HUES64 (cell line): ENCODE results near the gene IDH3A.

Experiments
- H3K27ac ChIP-seq: 2 replicates; pipeline ENCODE4 v1.7.0; 2013; ENCODE audit warnings: low read depth, low read length, inconsistent platforms
- H3K27me3 ChIP-seq: 2 replicates; pipeline ENCODE4 v1.6.1; 2013; ENCODE audit warnings: mild to moderate bottlenecking, low read length; ENCODE audit not compliant: insufficient read depth
- H3K36me3 ChIP-seq: 2 replicates; pipeline ENCODE4 v1.6.1; 2013; ENCODE audit warnings: mild to moderate bottlenecking, low read length; ENCODE audit not compliant: insufficient read depth
- H3K4me1 ChIP-seq: 2 replicates; pipeline ENCODE4 v1.6.1; 2013; ENCODE audit warnings: mild to moderate bottlenecking, low read length, moderate library complexity; ENCODE audit not compliant: insufficient read depth
- H3K4me3 ChIP-seq: 2 replicates; pipeline ENCODE4 v1.5.1; 2013; ENCODE audit warnings: mild to moderate bottlenecking, low read length, moderate library complexity
- H3K9ac ChIP-seq: 2 replicates; pipeline ENCODE4 v1.6.1; 2013; ENCODE audit warnings: mild to moderate bottlenecking, low read depth, low read length
- H3K9me3 ChIP-seq: 2 replicates; pipeline ENCODE4 v1.6.1; 2013; ENCODE audit warnings: low read depth, low read length; ENCODE audit not compliant: insufficient read depth
- WGBS: fragments of 150-250, 120-280 bp; methylation state at CpG from one replicate; pipeline ENCODE4 v1.1.7; 2013; ENCODE audit warnings: missing lambda C conversion rate; 5-methylcytosine and 5-hydroxymethylcytosine counted together

IDH3A gene

GRCh38 chr15:78171864-78172472 is 22.8 kb downstream of the IDH3A start:
- 98% methylated on average over 9 of the region's 9 CpGs for WGBS
- Histone ChIP-seq H3K27me3 (no peaks in the 10 kb centered on the region), H3K27ac (no peak overlapping the region), H3K36me3 (peaks cover 47% of the 10 kb centered on the region), H3K4me3 (no peak overlapping the region), H3K9ac (no peak overlapping the region), H3K9me3 (no peaks in the 10 kb centered on the region), H3K4me1 (no peaks in the 10 kb centered on the region)

- H3K4me1 ChIP-seq, result no peaks in the 10 kb centered on the region
- H3K36me3 ChIP-seq, result peaks cover 28% of the 10 kb centered on the region
- no peaks in the 10 kb centered on the region for H3K27me3 ChIP-seq
- H3K9me3 ChIP-seq, result no peaks in the 10 kb centered on the region
- 91% methylated on average over 9 of the region's 9 CpGs for WGBS
- H3K9ac ChIP-seq, result no peak overlapping the region
- no peak overlapping the region for H3K4me3 ChIP-seq
- no peak overlapping the region for H3K27ac ChIP-seq
Observed at GRCh38 chr15:78174401-78174800, 25.2 kb downstream of the IDH3A start.

GRCh38 chr15:78175330-78175729 is 26.2 kb downstream of the IDH3A start:
- WGBS, result 80% methylated on average over 2 of the region's 2 CpGs
- H3K27me3 ChIP-seq, result no peaks in the 10 kb centered on the region
- H3K9me3 ChIP-seq, result no peaks in the 10 kb centered on the region
- no peak overlapping the region for H3K27ac ChIP-seq
- H3K4me1 ChIP-seq, result no peaks in the 10 kb centered on the region
- no peak overlapping the region for H3K4me3 ChIP-seq
- no peak overlapping the region for H3K9ac ChIP-seq
- peaks cover 19% of the 10 kb centered on the region; the same call in 1 of the 2 replicates for H3K36me3 ChIP-seq

- Histone ChIP-seq H3K9me3 (no peaks in the 10 kb centered on the region), H3K36me3 (no peaks in the 10 kb centered on the region), H3K27ac (no peak overlapping the region), H3K4me3 (no peak overlapping the region), H3K4me1 (no peaks in the 10 kb centered on the region), H3K9ac (no peak overlapping the region), H3K27me3 (no peaks in the 10 kb centered on the region)
- WGBS, result 30% methylated on average over 12 of the region's 12 CpGs
Observed at GRCh38 chr15:78177447-78177873, 28.3 kb downstream of the IDH3A start.

- Histone ChIP-seq H3K36me3 (no peaks in the 10 kb centered on the region), H3K27ac (no peak overlapping the region), H3K4me1 (no peaks in the 10 kb centered on the region), H3K9ac (no peak overlapping the region), H3K4me3 (no peak overlapping the region), H3K9me3 (no peaks in the 10 kb centered on the region), H3K27me3 (no peaks in the 10 kb centered on the region)
- 92% methylated on average over 6 of the region's 6 CpGs for WGBS
Observed at GRCh38 chr15:78178064-78178463, 28.9 kb downstream of the IDH3A start.

- no peak overlapping the region for H3K9ac ChIP-seq
- H3K36me3 ChIP-seq, result no peaks in the 10 kb centered on the region
- no peaks in the 10 kb centered on the region for H3K9me3 ChIP-seq
- no peak overlapping the region for H3K4me3 ChIP-seq
- no peaks in the 10 kb centered on the region for H3K27me3 ChIP-seq
- H3K27ac ChIP-seq, result no peak overlapping the region
- H3K4me1 ChIP-seq, result no peaks in the 10 kb centered on the region
- 94% methylated on average over 11 of the region's 12 CpGs for WGBS
Observed at GRCh38 chr15:78179286-78179840, 30.2 kb downstream of the IDH3A start.

- Histone ChIP-seq H3K4me1 (no peaks in the 10 kb centered on the region), H3K9ac (no peak overlapping the region), H3K27ac (no peak overlapping the region), H3K27me3 (no peaks in the 10 kb centered on the region), H3K9me3 (no peaks in the 10 kb centered on the region), H3K4me3 (no peak overlapping the region), H3K36me3 (no peaks in the 10 kb centered on the region)
- WGBS, result 95% methylated on average over 5 of the region's 5 CpGs
Observed at GRCh38 chr15:78179906-78180305, 30.7 kb downstream of the IDH3A start.

GRCh38 chr15:78182336-78182700 is 33.2 kb downstream of the IDH3A start:
- 90% methylated on average over 5 of the region's 5 CpGs for WGBS
- Histone ChIP-seq H3K36me3 (no peaks in the 10 kb centered on the region), H3K27me3 (no peaks in the 10 kb centered on the region), H3K9ac (no peak overlapping the region), H3K4me1 (no peaks in the 10 kb centered on the region), H3K27ac (no peak overlapping the region), H3K9me3 (no peaks in the 10 kb centered on the region), H3K4me3 (no peak overlapping the region)

GRCh38 chr15:78182821-78183220 is 33.7 kb downstream of the IDH3A start:
- H3K27me3 ChIP-seq, result no peaks in the 10 kb centered on the region
- no peaks in the 10 kb centered on the region for H3K9me3 ChIP-seq
- H3K4me1 ChIP-seq, result no peaks in the 10 kb centered on the region
- no peak overlapping the region for H3K4me3 ChIP-seq
- H3K36me3 ChIP-seq, result no peaks in the 10 kb centered on the region
- no peak overlapping the region for H3K9ac ChIP-seq
- no peak overlapping the region for H3K27ac ChIP-seq
- WGBS, result 95% methylated on average over 4 of the region's 4 CpGs

GRCh38 chr15:78192826-78193594 is 43.8 kb downstream of the IDH3A start:
- no peaks in the 10 kb centered on the region for H3K27me3 ChIP-seq
- WGBS, result 95% methylated on average over 10 of the region's 10 CpGs
- H3K9me3 ChIP-seq, result no peaks in the 10 kb centered on the region
- H3K4me1 ChIP-seq, result no peaks in the 10 kb centered on the region
- no peak overlapping the region for H3K27ac ChIP-seq
- no peak overlapping the region for H3K4me3 ChIP-seq
- H3K36me3 ChIP-seq, result no peaks in the 10 kb centered on the region
- no peak overlapping the region for H3K9ac ChIP-seq

- no peak overlapping the region for H3K9ac ChIP-seq
- H3K27me3 ChIP-seq, result no peaks in the 10 kb centered on the region
- no peaks in the 10 kb centered on the region for H3K9me3 ChIP-seq
- 91% methylated on average over 14 of the region's 15 CpGs for WGBS
- no peaks in the 10 kb centered on the region for H3K4me1 ChIP-seq
- no peaks in the 10 kb centered on the region for H3K36me3 ChIP-seq
- no peak overlapping the region for H3K4me3 ChIP-seq
- H3K27ac ChIP-seq, result no peak overlapping the region
Observed at GRCh38 chr15:78193731-78194567, 44.8 kb downstream of the IDH3A start.
